Heart left ventricle (tissue), 13 donors: Measurements from ENCODE around the gene DDT.

Experiments
- CTCF ChIP-seq, 12 donors: fragments of 200-600 bp; sonication (generic) in 4 of 12; IDR thresholded peaks; one replicate each; pipeline versions ENCODE4 v1.5.0 to v1.8.0; 2018 to 2022; ENCODE audit warnings: antibody characterized with exemption in 12 of 12, mild to moderate bottlenecking in 5 of 12
- POLR2A ChIP-seq, 2 donors: fragments of 450-650 bp; IDR thresholded peaks; one replicate each; pipeline ENCODE4 v1.6.1; 2017; ENCODE audit warnings: antibody characterized with exemption in 2 of 2, mild to moderate bottlenecking in 2 of 2, moderate library complexity in 2 of 2
- donor health status: ischemic (EF 13 %, LVEDD 7.1; RV severe dilation, severe dysfunction).
- donor health status: DM: no; HTN: yes; CAD: no.
- donor health status: DM: no; HTN: no; CAD: no.
- donor health status: ischemic (EF 25% LVEDD 6.9; RV normal size, moderate dysfunction).
- donor health status: ischemic (EF 25% LVEDD 5.7; RV mildly dilated, moderate dysfunction).
- donor health status: ischemic (EF 35%, LVEDD 5.7; RV mildly dilated, moderate dysfunction).
- donor health status: nonischemic (EF 11% LVEDD 7.7; RV severe dilation, severe dysfunction).
- donor health status: DM: yes; HTN: yes; CAD: no.
- donor health status: PGD.
- donor health status: ischemic (EF 29% LVEDD 5.4; RV normal size, mild dysfunction).
- donor health status: nonischemic (EF 23%, LVEDD 6.1; RV moderate dilation, normal function).

- no peak for TF ChIP-seq CTCF (IDR thresholded peaks at IDR 0.05)
- no peak for TF ChIP-seq POLR2A (IDR thresholded peaks at IDR 0.05)
These were observed 4.0 kb downstream of the DDT start for GRCh38 chr22:23970201-23970641.
